NAMALWA (cell line): Measurements from ENCODE around the gene PRKACA.

Experiments used
- DNase-seq: peaks from one replicate; pipeline ENCODE4 v3.0.0-alpha.2; 2015; ENCODE audit warnings: low spot score

PRKACA gene

DNA sequence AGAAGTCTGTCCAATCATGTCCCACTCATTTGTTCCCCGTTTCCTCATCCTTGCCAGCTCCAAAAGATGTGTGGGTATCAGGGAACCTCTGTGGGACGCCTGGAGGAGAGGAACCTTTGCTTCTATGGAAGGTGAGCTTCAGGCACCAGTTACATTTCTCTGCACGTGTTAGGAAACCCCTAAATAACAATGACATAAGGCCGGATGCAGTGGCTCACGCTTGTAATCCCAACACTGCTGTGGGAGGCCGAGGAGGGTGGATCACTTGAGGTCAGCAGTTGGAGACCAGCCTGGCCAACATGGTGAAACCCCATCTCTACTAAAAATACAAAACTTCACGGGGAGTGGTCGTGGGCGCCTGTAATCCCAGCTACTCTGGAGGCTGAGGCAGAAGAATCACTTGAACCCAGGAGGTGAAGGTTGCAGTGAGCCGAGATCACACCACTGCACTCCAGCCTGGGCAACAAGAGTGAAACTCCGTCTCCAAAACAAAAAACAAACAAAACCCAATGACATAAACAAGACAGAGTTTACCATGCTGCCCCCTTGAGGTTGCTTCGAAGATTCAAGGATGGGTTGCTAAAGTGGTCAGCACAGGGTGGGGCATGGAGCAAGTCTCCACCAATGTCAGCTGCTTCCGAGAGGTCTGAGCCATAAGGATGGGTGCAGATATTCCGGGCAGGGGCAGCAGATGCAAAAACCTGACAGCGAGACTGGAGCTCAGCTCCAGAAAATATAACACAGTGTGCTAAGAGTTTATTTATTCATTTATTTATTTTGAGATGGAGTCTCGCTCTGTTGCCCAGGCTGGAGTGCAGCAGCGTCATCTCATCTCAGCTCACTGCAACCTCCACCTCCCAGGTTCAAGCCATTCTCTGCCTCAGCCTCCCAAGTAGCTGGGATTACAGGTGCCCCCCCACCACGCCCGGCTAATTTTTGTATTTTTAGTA is 74.6 kb downstream of the PRKACA start:
- DNase-seq, result peak; percentile 94
